Lung microvascular endothelial cell (primary cell): Measurements from ENCODE around the gene CPLX1. TPM values are rescaled to one million over a fixed set of nuclear protein-coding genes. Genes with fewer than 3 reads are reported as not detected.

Source experiments
- DNase-seq, 2 donors: peaks; one replicate each; pipeline versions ENCODE4 v3.0.0 to v3.0.0-alpha.2; 2010; ENCODE audit warnings: low read depth in 2 of 2
- total RNA-seq: library from RNA; depleted of rRNA; stranded (reverse); fragments of >200 nt; gene quantifications from 2 replicates; pipeline ENCODE4 v1.2.1, GENCODE V29; 2014

Gene CPLX1
- total RNA-seq, 1 donor from 2014 or later = not detected

DNA sequence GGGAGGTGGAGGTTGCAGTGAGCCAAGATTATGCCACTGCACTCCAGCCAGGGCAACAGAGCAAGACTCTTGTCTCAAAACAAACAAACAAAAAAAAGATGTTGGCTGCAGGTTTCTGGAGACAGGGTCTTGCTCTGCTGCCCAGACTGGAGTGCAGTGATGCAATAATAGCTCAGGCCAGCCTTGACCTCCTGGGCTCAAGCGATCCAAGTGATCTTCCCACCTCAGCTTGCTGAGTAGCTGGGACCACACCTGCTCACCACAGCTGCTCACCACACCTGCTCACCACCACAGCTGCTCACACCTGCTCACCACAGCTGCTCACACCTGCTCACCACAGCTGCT, 29.9 kb upstream of the CPLX1 start:
- no peak for DNase-seq

GRCh38 chr4:854356-854755, 28.4 kb upstream of the CPLX1 start:
- DNase-seq = no peak

- DNase-seq = no peak
Observed at GRCh38 chr4:853416-853781, 27.5 kb upstream of the CPLX1 start.

GRCh38 chr4:851701-852430, 25.9 kb upstream of the CPLX1 start:
- no peak for DNase-seq

GRCh38 chr4:850323-850945, 24.5 kb upstream of the CPLX1 start:
- no peak for DNase-seq

- DNase-seq = no peak
Observed at GRCh38 chr4:849478-850175, 23.7 kb upstream of the CPLX1 start.

DNA sequence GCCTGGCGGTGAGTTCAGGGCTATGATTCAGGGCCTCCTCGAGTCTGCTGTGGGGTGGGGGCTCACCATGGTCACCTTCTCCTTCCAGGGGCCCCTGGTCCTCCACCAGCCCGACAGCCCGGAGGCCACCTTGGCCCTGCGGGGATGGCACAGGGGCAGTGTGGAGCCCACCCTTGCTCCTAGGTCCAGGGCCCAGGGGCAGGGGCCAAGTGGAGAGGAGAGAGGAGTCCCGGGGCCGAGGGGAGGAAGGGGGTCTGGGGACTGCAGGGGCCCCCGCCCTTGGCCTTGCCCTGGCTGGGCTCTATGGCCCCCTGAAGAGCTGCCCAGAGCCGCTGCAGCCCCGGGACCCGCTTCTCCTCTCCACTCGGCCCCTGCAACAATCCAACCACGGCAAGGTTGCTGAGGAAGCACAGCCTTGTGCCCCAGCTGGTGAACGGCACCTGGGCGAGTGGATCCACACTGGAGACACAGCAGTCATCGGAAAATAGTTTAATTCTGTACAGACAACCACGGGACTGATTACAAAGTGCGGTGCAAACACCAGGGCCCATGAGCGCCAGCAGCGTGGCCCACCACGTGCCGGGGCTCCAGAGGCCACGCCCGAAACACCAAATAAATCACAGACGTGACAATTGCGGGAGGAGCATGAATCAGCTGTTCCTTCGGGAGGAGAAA, 23.0 kb upstream of the CPLX1 start:
- peak in 1 of 2 donors; percentile 32 for DNase-seq

DNA sequence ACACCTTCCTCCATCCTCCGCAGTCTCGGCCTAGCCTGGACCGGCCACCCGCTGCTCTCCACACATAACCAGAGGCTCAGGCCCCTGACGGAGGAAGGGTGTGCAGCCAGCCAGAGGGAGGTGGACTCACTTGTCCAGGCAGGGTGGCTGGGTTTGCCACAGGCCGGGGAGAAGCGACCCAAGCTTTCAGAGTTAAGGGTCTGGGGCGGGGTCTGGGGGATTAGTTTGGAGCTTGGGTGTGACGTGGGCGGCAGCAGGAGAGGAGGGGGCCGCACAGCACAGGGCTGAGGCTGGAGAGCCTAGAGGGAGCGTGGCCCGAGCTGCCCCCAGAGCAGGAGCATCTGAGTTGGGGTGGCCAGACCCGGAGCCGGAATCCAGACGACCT, 22.4 kb upstream of the CPLX1 start:
- DNase-seq = no peak

DNA sequence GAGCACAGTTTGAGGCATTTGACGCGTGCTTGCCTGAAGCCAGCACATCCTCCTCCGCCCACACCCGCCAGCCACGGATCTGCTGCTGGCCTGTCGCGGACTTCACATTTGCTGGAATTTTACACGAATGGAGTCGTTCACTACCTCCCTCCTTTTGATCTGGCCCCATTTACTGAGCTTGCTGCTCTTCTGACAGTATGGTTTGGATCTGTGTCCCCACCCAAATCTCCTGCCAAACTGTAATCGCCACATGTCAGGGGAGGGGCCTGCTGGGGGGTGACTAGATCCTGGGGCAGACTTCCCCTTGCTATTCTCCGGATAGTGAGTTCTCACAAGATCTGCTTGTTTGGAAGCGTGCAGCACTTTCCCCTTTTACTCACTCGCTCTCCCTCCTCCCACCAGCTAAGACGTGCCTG, 19.9 kb upstream of the CPLX1 start:
- no peak for DNase-seq

DNA sequence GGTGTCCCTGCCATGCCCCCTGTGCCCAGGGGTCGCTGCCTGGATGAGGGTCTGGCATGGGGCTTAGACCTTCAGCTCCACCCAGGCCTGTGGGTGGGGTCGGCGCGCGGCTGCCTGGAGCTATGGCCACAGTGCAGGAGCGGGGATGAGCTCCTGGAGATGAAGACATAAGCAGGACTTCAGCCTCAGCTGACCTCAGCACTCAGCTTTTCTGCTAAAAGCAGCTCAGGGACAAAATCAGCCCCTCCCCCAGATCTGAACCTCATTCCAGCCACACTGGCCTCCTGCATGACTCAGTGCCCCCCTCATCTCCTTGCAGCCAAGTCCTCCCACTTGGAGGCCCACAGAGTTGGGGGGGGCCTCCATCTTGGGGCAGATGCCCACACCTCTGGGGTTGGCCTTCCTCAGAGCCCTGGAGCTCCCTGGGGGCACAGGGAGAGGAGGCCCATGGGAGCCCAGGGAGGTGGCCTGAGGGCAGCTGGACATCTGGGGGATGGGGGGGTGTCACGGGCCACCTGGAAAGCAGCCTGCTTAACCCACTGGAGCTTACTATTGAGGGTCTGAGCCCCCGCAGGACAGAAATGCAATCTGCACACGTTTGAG, 19.4 kb upstream of the CPLX1 start:
- DNase-seq = no peak

GRCh38 chr4:844752-845232, 18.9 kb upstream of the CPLX1 start:
- DNase-seq = no peak

- DNase-seq = no peak
Observed at GRCh38 chr4:839675-840443, 13.9 kb upstream of the CPLX1 start.

- no peak for DNase-seq
Observed at GRCh38 chr4:837772-838171, 11.8 kb upstream of the CPLX1 start.

GRCh38 chr4:836750-837301, 10.9 kb upstream of the CPLX1 start:
- DNase-seq = no peak

GRCh38 chr4:836003-836511, 10.1 kb upstream of the CPLX1 start:
- no peak for DNase-seq

- DNase-seq = no peak
Observed at GRCh38 chr4:835148-836002, 9.4 kb upstream of the CPLX1 start.

DNA sequence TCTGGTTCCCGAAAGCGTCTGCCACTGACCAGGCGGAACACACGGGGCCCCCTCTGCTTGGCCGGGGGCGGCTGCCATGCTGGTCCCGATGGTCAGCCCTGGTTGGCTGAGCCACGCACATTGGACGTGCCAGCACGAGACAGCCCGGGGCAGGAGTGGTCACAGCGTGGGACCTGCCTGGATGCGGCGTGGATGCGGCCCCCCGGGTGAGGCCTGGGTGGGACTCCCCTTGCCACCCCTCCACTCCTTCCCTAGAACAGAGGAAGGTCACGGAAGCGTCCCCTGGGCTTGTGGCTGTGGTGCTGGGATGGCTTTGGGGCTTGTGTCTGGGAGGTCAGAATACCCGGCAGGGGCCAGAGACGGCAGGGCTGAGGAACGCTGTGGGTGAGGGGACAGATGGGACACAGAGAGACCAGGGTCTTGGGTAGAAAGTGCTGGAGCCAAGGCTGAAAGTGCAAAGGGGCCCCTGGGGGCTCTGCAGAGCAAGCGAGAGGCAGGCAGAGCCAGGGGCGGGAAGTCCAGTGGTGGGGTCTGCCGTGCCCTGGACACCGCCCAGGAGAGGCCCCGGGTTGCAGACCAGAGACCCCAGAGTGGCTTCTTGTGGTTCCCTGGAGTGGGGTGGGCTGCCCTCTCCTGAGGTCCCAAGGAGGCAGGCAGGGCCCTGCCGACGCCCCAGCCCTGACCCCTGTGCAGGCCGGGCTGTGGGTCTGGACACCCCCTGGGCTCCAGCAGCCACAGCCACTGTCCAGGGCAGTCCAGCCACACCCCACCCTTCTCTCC, 8.6 kb upstream of the CPLX1 start:
- DNase-seq = no peak

DNA sequence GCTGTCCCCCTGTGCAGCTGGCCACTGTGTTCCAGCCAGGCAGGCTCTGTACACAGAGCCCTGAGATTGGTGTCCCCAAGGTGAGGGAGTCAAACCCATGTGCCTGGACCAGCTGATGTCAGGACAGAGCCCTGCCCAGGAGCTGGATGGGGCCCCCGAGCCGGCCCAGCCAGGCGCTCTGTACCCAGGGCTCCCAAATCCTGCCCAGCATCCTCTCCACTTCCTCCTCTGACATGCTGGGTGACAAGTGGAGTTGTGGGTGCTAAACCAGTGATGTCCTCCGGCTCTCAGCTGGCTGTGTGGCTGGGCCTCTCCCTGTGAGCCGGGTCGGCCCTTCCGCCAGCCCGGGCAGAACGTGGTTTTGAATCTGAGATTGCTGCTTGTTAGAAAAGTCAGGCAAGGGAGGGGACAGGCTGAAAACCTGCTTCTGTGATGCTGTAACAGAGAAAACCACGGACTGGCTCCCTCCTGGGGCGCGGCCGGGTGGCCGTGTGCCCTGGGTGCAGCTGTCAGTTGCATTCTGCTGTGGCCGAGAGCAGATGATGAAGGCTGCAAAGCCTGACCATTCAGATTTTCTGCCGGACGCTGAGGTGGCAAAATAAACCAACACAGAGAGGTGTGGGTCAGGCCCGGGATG, 7.9 kb upstream of the CPLX1 start:
- no peak for DNase-seq
